HG02981 (cell line): ENCODE measurements around the gene GRAP2.
"Not testable (repeated sequence)": the region's sequence is repeated elsewhere in the genome, so short reads cannot be mapped to it uniquely, and the experiment has no call there.

ENCODE experiments used
- ATAC-seq: cut with Tn5 transposase; IDR thresholded peaks from one replicate; pipeline ENCODE4 v1.9.1; 2021; ENCODE audit warnings: mild to moderate bottlenecking, moderate library complexity; ENCODE audit not compliant: unreplicated experiment

Gene GRAP2

GRCh38 chr22:39991159-39991860, 90.4 kb downstream of the GRAP2 start:
- no peak for ATAC-seq

DNA sequence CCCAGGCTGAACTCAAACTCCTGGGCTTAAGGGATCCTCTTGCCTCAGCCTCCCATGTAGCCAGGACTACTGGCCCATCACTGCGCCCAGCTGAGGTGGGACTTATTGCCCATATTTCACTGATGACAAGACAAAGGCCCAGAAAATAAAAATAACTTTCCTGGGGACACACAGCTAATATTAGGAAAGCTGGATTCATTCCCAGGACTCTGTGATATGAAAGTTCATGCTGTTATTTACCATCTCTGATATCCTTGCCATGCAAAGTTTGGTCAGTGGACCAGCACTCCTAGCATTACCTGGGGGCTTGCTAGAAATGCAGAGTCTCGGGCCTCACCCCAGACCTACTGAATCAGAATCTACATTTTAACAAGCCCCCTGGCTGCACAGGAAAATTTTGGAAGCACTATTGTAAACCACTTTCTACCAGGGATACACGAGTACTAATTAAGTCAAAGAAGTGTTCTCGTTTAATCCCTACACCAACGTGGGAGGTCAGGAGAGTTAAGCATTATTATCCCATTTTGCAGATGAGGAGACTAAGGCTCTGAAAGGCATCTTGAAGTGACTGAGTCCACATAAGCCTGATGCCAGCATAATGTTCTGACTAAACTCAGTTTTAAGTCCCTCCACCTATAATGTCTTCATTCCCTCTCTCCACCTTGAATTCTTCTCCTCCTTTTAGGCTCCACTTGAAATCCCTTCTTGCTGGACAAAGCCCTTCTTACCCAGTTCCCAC, 91.4 kb downstream of the GRAP2 start:
- no peak for ATAC-seq

DNA sequence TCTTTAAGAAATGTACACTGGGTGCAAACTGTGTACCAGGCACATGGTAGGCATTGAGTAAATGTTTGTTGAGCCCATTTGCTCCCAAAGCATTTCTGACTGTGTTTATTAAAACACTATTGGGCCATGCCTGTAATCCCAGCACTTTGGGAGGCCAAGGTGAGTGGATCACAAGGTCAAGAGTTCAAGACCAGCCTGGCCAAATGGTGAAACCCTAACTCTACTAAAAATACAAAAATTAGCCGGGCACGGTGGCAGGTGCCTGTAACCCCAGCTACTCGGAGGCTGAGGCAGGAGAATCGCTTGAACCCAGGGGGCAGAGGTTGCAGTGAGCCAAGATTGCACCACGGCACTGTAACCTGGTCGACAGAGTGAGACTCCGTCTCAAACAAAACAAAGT, 92.0 kb downstream of the GRAP2 start:
- not testable (repeated sequence) for ATAC-seq

DNA sequence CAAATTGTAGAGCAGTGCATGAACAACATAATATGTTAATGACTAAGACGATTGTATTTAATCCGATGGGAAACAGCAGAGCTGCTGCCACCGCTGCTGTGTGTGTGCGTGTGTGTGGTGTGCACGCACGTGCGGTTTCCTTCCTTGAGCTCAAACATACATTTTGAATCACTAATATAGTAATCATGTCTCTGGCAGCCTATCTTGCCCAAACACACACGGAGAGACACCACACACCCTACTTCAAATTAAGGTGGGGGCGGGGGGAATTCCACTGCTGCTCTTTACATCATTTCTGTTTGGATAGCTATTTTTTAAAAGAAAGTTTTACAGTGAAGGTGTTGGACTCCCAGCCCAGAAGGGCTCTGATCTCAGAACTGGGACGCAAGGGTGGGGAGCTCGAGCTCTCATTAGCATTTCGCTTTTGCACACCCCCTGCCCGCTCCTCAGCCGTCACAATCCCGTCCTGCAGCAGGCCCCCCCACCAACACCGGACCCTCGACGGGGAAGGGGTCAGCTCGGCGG, 93.2 kb downstream of the GRAP2 start:
- no peak for ATAC-seq

DNA sequence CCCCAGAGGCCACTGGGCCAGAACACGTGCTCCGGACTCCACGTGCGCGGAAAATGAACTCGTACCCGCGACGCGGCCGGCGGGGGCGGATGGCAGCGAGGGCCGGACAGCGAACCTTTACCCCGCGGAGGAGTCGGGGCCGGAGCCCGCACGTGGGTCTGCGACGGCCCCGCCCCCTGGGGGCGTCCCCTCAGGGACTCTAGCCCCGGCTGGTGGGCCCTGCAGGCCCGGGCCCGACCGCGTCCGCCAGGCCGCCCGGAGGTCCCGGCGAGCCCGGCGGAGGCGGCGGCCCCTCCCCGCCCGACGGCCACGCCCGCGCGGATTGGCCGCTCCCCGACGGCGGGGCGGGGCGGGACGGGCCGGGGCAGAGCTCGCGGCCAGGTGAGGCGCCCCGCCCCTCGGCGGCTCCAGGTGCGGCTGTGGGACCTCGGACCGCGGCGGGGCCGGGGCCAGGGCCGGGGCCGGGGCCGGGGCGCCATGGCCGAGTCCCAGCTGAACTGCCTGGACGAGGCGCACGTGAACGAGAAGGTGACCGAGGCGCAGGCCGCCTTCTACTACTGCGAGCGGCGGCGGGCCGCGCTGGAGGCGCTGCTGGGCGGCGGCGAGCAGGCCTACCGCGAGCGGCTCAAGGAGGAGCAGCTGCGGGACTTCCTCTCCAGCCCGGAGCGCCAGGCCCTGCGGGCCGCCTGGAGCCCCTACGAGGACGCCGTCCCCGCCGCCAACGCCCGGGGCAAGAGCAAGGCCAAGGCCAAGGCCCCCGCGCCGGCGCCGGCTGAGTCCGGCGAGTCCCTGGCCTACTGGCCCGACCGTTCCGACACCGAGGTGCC, 93.9 kb downstream of the GRAP2 start, which contains the start of gene FAM83F:
FAM83F (plus strand) TSS at position 389 of the 827 bp plus-strand sequence; CDS start at position 478, 89 bp downstream.
- ATAC-seq = no peak

DNA sequence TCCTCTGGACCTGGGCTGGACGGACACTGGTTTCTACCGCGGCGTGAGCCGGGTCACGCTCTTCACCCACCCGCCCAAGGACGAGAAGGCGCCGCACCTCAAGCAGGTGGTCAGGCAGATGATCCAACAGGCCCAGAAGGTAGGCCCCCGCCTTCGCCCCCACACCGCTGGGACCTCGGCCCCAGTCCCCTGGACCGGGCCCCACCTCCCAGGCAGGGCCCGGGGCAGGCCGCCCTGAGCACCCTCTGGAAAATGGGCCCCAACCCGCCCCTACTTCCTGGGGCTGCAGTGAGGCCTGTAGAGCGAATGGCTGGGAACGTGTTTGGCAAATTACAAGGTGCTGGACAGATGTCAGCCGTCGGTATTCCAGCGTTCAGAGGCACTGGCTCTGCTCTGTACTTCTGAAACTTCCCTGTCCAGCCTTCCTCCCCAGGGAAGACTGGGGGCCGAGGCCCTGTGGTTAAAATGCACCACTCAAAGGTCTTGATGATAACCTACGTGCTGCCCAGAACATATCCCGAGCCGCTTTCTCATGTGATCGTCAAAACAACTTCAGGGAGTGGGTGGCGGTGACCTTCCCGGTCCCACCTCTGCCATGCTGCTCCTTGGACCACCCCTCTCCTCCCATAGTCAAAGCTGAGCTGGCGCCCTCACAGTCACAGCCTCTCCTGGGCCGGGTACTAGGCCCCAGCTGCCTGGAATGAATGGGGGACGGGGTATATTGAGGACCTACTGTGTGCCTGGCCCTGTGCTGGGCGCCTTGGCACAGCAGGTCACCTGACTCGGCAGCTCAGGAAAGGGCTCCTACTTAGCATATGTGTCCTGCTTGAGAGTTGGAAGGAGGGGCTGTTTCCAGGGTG, 94.7 kb downstream of the GRAP2 start:
- no peak for ATAC-seq

DNA sequence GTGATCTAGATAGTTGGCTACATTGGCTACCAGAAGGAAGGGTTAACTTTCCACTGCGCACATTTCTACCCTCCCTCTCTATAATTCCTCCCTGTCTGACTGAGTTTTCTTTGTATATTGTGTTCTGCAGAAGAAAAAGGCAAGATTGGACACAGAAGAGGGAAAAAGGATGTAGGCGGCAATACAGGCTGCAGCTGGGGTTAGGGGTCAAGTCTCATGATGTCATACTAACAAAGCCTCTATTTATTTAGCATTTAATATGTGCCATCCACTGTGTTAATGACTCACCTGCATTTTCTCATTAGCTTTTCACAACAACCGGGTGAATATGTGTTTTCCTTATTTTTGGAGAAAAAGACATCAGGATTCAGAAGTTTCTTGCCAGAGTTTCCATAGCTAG, 95.8 kb downstream of the GRAP2 start:
- no peak for ATAC-seq

DNA sequence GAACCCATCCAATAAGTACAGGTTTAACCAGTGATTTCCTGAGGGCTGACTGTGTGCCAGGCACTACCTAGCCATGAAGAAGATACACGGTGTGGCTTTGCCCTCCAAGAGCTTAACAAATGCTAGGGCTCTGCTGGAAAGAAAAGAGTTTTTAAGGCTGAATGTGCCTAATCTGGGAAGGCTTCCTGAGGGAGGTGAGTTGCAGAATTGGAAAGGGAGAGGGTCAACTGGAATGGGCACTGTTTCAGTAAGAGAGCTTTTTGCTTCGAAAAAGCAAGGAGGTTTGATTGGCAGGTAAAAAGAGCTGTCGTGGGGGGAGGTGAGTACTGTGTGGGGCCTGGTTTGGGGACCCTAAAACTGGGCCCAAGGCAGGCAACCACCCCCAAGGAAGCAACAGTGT, 96.5 kb downstream of the GRAP2 start:
- ATAC-seq = no peak

DNA sequence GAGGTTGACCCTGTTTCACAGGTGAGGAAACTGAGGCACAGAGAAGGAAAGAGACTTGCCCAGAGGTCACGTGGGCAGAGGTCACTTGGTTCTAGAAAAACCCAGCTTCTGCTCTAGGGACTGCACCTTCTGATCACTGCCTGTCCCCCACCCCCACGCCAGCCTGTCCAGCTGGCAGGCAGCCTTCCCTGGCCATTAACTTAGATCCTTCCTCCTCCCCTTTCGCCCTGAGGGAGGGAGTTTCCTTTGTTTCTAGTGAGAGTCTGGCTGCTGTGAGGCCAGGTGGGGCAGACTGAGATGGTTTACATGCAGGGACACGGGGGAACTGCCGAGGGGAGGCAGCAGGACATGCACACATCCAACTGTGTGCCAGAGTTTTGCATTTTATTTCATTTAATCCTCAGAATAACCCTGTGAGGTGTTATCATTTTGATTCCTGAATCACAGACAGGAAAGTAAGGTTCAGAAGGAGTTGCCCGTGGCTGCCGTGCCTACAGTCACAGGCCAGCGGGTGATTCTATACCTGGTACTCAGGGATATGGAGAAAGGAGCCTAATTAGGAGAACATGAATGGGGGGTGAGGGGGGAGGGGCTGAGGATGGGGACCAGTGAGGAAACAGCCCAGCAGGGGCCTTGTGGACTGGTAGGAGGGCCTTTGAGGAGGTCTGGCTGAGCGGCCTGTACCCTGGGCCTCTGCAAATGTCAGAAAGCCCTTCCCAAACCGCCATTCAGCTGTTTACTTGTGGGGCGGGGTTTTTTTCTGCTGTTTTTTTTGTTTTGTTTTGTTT, 97.2 kb downstream of the GRAP2 start:
- ATAC-seq = no peak

DNA sequence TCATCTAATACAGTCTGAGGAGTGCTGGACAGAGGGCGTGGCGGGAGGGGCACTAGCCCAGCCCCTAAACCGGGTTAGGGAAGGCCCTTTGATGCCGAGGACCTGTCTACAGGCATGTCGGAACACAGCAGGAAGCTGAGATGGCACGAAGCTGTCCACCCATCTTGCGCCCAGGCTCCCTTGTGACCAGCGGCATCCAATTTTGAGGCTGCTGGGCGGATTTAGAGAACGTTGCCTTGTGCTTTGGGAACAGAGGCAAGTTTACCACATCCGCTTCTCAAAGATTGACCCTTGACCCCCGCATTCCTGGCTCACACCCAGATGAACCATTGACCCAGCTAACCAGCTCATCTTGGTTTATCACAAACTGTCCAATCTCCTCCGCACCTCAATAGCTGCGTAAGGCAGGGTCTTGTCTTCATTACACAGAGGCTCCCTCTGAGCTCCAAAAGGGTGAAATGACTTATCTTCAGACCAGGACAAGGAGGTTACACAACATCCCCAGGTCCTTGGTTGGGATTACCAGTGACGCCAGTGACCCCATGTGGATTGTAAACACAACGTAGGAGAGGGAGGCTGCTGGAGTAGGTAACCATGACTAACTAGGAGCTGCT, 98.4 kb downstream of the GRAP2 start:
- ATAC-seq = no peak

DNA sequence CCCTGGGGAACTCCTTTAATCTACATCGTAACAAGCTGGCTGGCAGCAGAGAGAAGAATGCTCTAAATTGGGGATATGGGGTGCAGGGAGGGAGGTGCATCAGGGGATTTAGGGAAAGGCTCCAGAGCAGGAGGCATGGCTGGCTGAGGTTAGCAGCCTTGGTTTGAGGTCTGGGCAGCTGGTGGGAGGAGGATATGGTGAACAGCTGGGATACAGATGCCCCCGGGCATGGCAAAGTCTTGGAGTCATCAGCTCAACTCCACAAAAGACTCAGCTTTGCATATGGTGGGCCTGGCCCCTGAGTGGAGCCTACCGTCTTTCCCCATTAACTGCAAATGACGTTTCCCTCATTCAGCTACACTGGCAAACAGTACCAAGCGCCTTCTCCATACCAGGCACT, 99.3 kb downstream of the GRAP2 start:
- ATAC-seq = no peak

GRCh38 chr22:40001106-40001505, 100.2 kb downstream of the GRAP2 start:
- ATAC-seq = no peak

GRCh38 chr22:40001800-40002577, 101.1 kb downstream of the GRAP2 start:
- ATAC-seq = no peak

DNA sequence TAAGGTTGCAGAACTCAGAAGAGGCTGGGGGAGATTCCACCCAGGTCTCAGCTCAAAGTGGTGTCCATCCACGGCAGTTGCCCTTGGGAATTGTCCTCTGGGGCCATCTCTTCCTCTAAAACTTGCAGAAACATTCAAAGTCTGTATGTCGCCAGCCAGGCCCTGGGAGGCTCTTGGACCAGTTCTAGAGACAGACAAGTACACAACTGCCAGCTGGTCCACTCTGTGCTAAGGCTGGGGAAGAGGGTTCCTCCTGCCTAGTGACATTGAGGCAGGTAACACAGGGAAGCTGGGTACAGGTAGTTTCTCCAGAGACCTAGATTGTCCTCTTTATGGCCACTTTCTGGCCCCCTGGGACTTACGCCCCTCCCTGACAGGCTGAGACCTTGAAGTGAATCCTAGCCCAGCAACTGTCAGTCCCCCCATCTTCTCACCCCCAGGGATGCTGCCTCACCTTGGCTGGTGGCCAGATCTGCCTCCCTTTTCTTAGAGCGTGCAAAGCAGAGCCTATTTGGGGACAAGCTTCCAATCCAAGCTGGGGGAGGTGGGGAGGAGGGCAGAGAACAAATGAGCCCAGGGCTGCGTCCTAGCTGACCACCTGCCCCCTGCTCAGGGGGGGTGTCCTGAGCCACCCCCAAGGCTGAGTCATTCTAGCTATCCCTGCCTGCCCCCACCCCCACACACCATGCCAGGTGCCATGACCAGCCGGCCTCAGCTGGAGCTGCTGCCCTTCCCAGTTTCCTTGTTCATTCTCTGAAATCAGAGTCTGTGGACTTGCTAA, 102.2 kb downstream of the GRAP2 start:
- ATAC-seq = no peak

DNA sequence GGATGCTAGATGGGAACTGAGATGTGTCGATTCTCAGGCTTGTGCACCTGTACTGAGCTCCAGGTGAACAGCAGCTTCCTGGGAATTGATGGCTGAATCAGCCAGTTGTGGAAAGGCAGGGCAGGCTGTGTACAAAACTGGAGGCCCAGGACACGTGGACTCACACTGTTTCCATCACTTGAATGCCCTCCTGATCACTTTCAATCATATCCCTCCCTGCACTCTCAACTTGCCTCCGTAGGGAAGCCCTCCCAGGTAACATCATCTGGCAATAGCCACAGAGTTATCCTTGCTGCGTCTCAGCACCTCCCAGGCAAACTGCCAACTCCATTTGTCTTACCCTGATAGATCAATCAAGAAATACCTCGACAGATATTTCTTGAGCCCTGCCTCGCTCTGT, 104.0 kb downstream of the GRAP2 start:
- ATAC-seq = no peak

DNA sequence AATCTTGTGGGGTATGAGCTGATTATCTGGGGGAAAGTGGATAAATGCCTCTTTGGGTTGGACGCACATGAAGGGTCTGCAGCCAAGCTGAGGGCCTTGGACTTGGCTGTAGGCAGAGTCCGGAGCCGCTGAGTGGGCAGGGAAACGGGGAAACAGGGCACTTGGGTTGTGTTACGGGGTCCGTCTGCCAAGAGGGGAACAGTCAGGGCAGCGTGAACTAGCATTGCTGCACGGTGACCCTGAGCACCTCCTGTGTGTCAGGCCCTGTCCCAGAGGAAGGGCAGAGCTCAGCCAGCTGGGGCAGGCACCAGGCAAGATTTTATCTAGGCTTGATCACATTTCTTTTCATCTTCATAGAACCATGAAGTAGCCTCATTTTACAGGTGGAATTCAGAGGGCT, 105.8 kb downstream of the GRAP2 start:
- no peak for ATAC-seq

GRCh38 chr22:40007853-40008710, 107.2 kb downstream of the GRAP2 start:
- no peak for ATAC-seq
